Activated CD8-positive, alpha-beta memory T cell treated with anti-CD3 and anti-CD28 coated beads, Interleukin-2, amount 50 U/mL, for 48 hours (primary cell): ENCODE data around the gene KIRREL3.
A peak's percentile ranks its signal among the peaks of the same experiment; 100 is the strongest.

Experiments used
- DNase-seq: peaks from one replicate; pipeline ENCODE4 v3.0.0-alpha.2; 2020

The KIRREL3 gene

GRCh38 chr11:126430581-126431335 is 569.8 kb downstream of the KIRREL3 start:
- no peak for DNase-seq

- no peak for DNase-seq
These were observed 573.5 kb downstream of the KIRREL3 start for GRCh38 chr11:126426820-126427749.

GRCh38 chr11:126426106-126426505 is 574.5 kb downstream of the KIRREL3 start:
- no peak for DNase-seq

GRCh38 chr11:126424471-126425039 is 576.0 kb downstream of the KIRREL3 start:
- DNase-seq, result no peak

- no peak for DNase-seq
These were observed 576.8 kb downstream of the KIRREL3 start for GRCh38 chr11:126423743-126424142.

- DNase-seq, result no peak
These were observed 577.4 kb downstream of the KIRREL3 start for GRCh38 chr11:126423154-126423553.

- no peak for DNase-seq
These were observed 578.1 kb downstream of the KIRREL3 start for GRCh38 chr11:126422446-126422845.

- DNase-seq, result no peak
These were observed 579.3 kb downstream of the KIRREL3 start for GRCh38 chr11:126421271-126421671.

GRCh38 chr11:126420698-126421256 is 579.8 kb downstream of the KIRREL3 start:
- DNase-seq, result no peak

- no peak for DNase-seq
These were observed 580.5 kb downstream of the KIRREL3 start for GRCh38 chr11:126419801-126420697.

- no peak for DNase-seq
These were observed 581.7 kb downstream of the KIRREL3 start for GRCh38 chr11:126418887-126419286.

- no peak for DNase-seq
These were observed 583.3 kb downstream of the KIRREL3 start for GRCh38 chr11:126417091-126417862.

- DNase-seq, result peak; percentile 84
These were observed 584.0 kb downstream of the KIRREL3 start for GRCh38 chr11:126416542-126417090.

GRCh38 chr11:126415669-126416420 is 584.7 kb downstream of the KIRREL3 start:
- DNase-seq, result no peak

- no peak for DNase-seq
These were observed 585.4 kb downstream of the KIRREL3 start for GRCh38 chr11:126415128-126415527.

- DNase-seq, result no peak
These were observed 586.0 kb downstream of the KIRREL3 start for GRCh38 chr11:126414615-126415014.

GRCh38 chr11:126413843-126414405 is 586.6 kb downstream of the KIRREL3 start:
- no peak for DNase-seq

GRCh38 chr11:126413426-126413825 is 587.1 kb downstream of the KIRREL3 start:
- DNase-seq, result no peak

GRCh38 chr11:126411971-126412381 is 588.6 kb downstream of the KIRREL3 start:
- DNase-seq, result no peak

GRCh38 chr11:126410649-126411048 is 589.9 kb downstream of the KIRREL3 start:
- DNase-seq, result no peak
